ENCODE measurements around the gene ILKAP. TPM values are rescaled to one million over a fixed set of nuclear protein-coding genes. Genes with fewer than 3 reads are reported as not detected.
A peak's percentile ranks its signal among the peaks of the same experiment; 100 is the strongest.

The ILKAP gene
- total RNA-seq, 4 donors from 2014 or later = 36.3 to 82.6 (median 49.6) TPM

DNA sequence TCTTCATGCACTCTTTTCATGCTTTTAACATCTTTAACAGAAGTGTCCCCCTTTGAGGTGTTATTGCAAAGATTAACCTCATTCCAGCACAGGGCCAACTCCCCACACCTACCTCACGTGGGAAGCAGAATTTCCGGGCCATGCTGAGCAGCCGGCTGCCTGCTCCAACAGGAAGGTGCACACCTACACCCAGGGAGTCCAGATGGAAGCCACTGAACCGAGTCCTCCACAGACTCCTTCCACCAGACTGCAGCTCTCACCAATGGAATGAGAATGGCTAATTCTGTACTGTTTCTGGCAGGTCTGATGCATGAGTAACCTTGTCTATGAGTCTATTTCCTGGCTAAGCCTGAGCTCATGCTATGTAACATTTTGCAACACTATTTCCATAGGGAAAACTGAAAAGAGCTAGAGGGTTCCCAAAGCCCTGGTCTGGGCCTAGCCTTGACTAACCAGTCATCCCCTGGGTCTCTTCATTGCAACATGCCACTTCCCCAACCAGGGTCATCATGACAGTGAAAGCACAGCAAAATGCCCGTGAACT lies 33.7 kb downstream of the ILKAP start:
- DNase-seq (ENCODE audit: low spot score in 2 of 2) = no peak
- TF ChIP-seq POLR2AphosphoS5 (IDR thresholded peaks at IDR 0.05) (no peak), EP300 (IDR thresholded peaks at IDR 0.05) (no peak), POLR2A (IDR thresholded peaks at IDR 0.05) (no peak)
- TF ChIP-seq, protein P1, sequence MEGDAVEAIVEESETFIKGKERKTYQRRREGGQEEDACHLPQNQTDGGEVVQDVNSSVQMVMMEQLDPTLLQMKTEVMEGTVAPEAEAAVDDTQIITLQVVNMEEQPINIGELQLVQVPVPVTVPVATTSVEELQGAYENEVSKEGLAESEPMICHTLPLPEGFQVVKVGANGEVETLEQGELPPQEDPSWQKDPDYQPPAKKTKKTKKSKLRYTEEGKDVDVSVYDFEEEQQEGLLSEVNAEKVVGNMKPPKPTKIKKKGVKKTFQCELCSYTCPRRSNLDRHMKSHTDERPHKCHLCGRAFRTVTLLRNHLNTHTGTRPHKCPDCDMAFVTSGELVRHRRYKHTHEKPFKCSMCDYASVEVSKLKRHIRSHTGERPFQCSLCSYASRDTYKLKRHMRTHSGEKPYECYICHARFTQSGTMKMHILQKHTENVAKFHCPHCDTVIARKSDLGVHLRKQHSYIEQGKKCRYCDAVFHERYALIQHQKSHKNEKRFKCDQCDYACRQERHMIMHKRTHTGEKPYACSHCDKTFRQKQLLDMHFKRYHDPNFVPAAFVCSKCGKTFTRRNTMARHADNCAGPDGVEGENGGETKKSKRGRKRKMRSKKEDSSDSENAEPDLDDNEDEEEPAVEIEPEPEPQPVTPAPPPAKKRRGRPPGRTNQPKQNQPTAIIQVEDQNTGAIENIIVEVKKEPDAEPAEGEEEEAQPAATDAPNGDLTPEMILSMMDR (IDR thresholded peaks at IDR 0.05) = no peak
- Histone ChIP-seq H3K36me3 (peaks cover 70% of the 10 kb centered on the region), H3K4me3 (no peak overlapping the region), H3K4me1 (peaks cover 19% of the 10 kb centered on the region), H3K9me3 (no peaks in the 10 kb centered on the region), H3K27me3 (peaks cover 3% of the 10 kb centered on the region), H3K27ac (peak overlapping the region; percentile 38)
- WGBS = 41% methylated on average over 5 of the region's 5 CpGs

DNA sequence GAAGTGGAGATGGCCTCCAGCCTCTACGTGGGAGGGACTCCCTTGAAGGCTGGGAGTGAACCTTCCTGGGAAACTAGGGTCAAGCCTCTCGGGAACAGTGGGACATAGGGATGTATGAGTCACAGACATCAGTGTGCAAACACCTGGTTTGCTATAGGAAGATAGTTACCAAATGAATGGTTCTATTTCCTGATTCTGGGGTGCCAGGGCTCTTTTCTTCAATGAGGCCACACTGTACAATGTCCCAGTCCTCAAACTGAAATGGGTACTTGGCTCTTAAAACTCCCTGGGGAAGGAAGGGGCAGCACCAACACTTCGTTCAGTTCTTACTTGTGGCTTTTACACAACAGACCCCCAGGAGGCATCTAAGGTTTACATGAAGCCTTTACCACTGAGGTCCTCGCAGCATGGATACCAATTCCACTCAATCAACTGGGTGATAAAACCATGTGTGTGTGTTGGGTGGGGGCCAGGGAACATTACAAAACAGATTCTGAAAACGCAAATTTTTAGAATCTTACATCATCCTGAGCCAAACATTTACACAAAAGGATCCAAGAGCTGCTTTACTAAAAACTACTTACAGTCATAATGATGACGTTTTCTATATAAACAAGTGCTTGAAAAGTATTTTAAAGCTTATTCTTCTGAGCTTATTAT lies 34.3 kb downstream of the ILKAP start:
- 51% methylated on average over 6 of the region's 6 CpGs for WGBS
- TF ChIP-seq POLR2AphosphoS5 (IDR thresholded peaks at IDR 0.05) (no peak), EP300 (IDR thresholded peaks at IDR 0.05) (no peak), POLR2A (IDR thresholded peaks at IDR 0.05) (no peak)
- TF ChIP-seq, protein P1 (IDR thresholded peaks at IDR 0.05) = no peak
- Histone ChIP-seq H3K4me1 (peaks cover 20% of the 10 kb centered on the region), H3K27ac (peak overlapping the region; percentile 38), H3K9me3 (no peaks in the 10 kb centered on the region), H3K4me3 (no peak overlapping the region), H3K27me3 (peaks cover 9% of the 10 kb centered on the region), H3K36me3 (peaks cover 65% of the 10 kb centered on the region)
- no peak for DNase-seq (ENCODE audit: low spot score in 2 of 2)

DNA sequence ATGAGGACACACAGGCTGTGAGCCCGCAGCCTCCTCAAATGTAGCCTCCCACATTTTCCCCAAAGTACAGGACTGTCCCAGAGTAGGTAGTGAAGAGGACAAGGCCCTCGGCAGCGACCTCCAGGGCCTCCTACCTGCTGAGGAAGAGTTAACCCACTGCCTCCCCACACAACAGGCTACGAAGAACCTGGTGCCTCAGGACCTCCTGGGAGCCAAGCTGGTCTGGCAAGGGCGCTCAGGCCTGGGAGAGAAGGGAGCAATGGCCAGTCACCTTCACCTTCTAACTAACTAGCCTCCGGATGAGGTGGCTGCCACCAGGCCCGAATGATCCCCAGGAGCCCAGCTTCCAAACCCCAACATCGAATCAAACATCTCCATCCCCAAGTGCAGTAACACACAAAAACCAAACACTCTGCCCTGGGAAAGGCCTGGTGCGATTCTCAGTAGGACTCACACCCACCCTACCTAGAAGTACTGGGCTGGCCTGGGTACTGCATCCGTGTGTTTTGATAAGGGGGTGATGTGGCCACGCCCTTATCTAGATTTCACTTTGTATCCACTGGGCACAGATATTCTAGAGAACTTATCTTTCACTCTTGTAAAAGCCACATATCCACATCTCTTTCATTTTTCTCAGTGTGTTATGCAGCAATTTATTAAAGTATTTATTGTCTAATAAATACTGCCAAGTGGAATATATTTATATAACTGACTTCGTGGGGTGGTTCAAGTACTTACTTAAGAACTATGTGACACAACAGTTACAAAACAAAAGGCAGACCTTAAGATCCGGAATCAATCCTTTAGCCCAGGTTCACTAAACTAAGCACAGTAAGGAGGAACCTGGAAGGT lies 35.1 kb downstream of the ILKAP start:
- Histone ChIP-seq H3K27me3 (peaks cover 17% of the 10 kb centered on the region), H3K27ac (no peak overlapping the region), H3K4me1 (peaks cover 27% of the 10 kb centered on the region), H3K36me3 (peaks cover 58% of the 10 kb centered on the region), H3K9me3 (no peaks in the 10 kb centered on the region), H3K4me3 (no peak overlapping the region)
- 89% methylated on average over 11 of the region's 13 CpGs for WGBS
- DNase-seq (ENCODE audit: low spot score in 2 of 2) = no peak
- TF ChIP-seq POLR2AphosphoS5 (IDR thresholded peaks at IDR 0.05) = no peak
- TF ChIP-seq, protein P1 (IDR thresholded peaks at IDR 0.05) = no peak
- no peak for TF ChIP-seq EP300 (IDR thresholded peaks at IDR 0.05)
- TF ChIP-seq POLR2A (IDR thresholded peaks at IDR 0.05) = no peak

DNA sequence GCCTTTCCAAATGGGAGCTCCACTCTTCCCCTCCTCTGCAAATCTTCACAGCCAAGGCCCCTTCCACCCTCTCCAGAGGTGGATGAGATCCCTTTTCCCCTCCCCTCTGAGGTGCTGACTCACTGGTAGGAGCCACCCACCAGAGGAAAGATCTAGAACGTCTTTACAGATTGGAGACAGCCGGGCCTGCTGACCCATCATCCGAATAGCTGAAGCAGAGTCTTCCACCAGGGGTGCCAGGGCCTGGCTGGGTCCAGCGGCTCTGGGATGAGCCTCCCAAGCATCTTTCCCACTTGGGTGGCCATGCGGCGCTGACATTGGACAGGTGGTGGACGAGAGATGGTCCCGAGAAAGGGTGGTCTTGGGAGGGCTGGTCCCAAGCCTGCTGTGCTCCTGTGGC lies 35.7 kb downstream of the ILKAP start:
- WGBS = 82% methylated on average over 8 of the region's 8 CpGs
- Histone ChIP-seq H3K27ac (no peak overlapping the region), H3K4me3 (no peak overlapping the region), H3K9me3 (no peaks in the 10 kb centered on the region), H3K36me3 (peaks cover 51% of the 10 kb centered on the region), H3K27me3 (peaks cover 23% of the 10 kb centered on the region), H3K4me1 (peaks cover 28% of the 10 kb centered on the region)
- DNase-seq (ENCODE audit: low spot score in 2 of 2) = no peak
- TF ChIP-seq, protein P1 (IDR thresholded peaks at IDR 0.05) = no peak
- no peak for TF ChIP-seq POLR2A (IDR thresholded peaks at IDR 0.05)
- TF ChIP-seq POLR2AphosphoS5 (IDR thresholded peaks at IDR 0.05) = no peak
- TF ChIP-seq EP300 (IDR thresholded peaks at IDR 0.05) = no peak

DNA sequence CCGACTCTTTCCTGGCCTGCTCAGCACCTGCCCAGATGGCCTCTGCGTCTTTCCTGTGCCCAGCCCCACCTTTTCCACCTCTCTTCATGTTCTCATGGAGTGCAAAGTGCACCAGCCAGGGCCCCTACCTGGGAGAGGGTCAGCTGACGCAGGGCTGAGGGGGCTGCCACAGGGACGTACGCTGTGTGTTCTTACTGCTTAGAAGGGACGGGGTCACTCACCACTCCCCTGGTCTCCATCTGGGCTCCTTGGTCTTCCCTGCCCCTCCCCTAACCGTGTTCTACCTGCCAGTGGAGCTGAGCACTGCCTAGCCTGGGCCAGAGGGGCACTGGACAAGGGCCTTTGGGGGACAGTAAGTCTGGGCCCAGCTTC lies 36.2 kb downstream of the ILKAP start:
- Histone ChIP-seq H3K36me3 (peaks cover 47% of the 10 kb centered on the region), H3K4me1 (peaks cover 28% of the 10 kb centered on the region), H3K27ac (no peak overlapping the region), H3K4me3 (no peak overlapping the region), H3K9me3 (no peaks in the 10 kb centered on the region), H3K27me3 (peaks cover 27% of the 10 kb centered on the region)
- 89% methylated on average over 7 of the region's 7 CpGs for WGBS
- DNase-seq (ENCODE audit: low spot score in 2 of 2) = no peak
- TF ChIP-seq, protein P1 (IDR thresholded peaks at IDR 0.05) = no peak
- TF ChIP-seq EP300 (IDR thresholded peaks at IDR 0.05) (no peak), POLR2AphosphoS5 (IDR thresholded peaks at IDR 0.05) (no peak), POLR2A (IDR thresholded peaks at IDR 0.05) (no peak)
